ENCODE data around the gene PMEPA1.
A peak's percentile ranks its signal among the peaks of the same experiment; 100 is the strongest.

PMEPA1 gene

GRCh38 chr20:57676589-57677583 lies 32.9 kb downstream of the PMEPA1 start:
- no peak for DNase-seq (ENCODE audit: low read depth)

GRCh38 chr20:57675773-57676172 lies 34.0 kb downstream of the PMEPA1 start:
- no peak for DNase-seq (ENCODE audit: low read depth)

GRCh38 chr20:57672953-57673575 lies 36.8 kb downstream of the PMEPA1 start:
- no peak for DNase-seq (ENCODE audit: low read depth)

DNA sequence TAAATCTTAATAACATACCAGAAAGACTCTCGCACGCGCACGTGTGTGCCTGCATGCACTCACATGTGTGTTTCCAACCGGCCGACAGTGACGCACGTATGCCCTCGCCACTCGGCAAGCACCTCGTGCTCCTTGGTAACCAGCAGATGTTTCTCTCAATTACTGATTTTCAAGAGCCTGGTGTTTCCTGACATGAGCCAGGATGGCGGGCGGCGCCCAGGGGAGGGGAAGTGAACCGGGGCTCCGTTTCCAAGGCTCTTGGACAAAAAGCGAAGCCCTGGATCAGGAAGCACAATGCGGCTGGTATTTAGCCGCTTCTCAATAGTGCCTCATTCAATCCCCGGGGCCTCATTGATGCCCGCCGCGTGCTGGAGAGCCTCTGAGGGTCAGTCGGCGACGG lies 37.7 kb downstream of the PMEPA1 start:
- DNase-seq (ENCODE audit: low read depth), result peak; percentile 13

- DNase-seq (ENCODE audit: low read depth), result no peak
Observed at GRCh38 chr20:57671662-57672061, 38.2 kb downstream of the PMEPA1 start.

GRCh38 chr20:57671072-57671391 lies 38.8 kb downstream of the PMEPA1 start:
- no peak for DNase-seq (ENCODE audit: low read depth)

DNA sequence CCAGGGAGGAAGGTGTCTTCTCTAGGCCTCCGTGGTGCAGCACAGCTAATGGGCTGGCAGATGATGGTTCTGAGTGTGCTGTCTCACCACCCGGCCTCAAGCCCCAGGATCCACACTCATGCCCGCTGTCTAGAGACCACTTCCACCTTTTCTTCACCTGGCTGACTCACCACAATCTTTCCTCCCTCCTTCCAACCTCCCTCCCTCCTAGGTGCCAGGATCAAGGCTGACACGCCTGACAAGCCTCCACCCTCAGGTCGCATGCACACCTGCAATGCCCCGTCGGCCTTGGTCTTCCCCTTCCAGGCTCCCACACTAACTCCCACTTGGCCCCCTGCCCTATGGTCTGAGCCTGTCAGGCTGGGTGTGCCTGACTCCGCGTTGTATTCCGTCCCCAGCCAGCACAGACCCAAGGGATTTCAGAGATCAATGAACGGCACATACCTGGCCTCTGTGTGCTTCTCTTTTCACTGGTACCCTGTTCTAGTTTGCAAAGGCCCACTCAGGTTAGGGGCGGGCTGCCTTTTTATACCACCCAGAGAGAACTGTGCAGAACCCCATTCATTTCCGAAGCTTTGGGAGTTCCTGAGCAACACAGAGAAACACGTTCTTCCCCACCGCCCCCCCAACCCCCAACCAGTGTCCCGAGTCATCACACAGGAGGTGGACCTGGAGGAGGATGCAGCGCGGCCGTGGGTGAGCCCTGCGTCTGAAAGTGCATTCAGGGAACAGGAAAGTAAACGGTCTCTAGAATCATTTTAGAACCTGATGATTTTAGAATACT lies 39.3 kb downstream of the PMEPA1 start:
- DNase-seq (ENCODE audit: low read depth), result no peak

DNA sequence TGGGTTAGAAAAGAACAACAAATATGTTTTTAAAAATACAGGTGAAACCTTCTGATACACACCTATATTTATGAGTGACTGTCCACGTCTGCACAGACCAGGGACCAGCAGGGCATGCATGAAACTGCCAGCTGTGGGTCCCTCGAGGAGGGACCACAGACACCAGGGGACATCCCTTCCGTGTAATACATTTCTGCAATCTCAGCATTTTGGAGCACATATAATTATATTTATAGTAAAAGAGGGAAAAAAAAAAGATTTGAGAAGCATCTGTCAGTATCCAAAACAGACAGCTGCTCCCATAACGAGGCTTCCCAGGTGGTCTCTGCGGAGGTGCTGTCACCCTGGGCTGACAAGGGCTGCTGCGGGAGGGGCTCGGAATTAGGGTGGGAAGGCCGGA lies 40.2 kb downstream of the PMEPA1 start:
- no peak for DNase-seq (ENCODE audit: low read depth)

- no peak for DNase-seq (ENCODE audit: low read depth)
Observed at GRCh38 chr20:57667924-57668782, 41.7 kb downstream of the PMEPA1 start.

GRCh38 chr20:57667388-57667787 lies 42.4 kb downstream of the PMEPA1 start:
- no peak for DNase-seq (ENCODE audit: low read depth)

DNA sequence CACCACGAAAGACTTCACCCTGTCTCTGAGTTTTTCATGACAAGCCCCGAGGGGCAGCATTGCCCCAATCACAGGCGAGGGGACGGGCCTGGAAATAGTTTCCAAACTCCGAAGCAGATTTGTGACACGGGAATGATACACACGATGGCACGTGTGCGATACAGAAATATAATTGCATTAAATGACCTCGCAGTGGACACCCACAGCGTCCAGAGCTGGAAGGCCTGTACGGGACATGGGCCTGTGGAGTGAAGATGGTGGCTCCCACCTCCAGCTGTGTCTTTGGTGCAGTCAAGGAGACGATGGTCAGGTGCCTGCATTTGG lies 43.0 kb downstream of the PMEPA1 start:
- DNase-seq (ENCODE audit: low read depth), result no peak

DNA sequence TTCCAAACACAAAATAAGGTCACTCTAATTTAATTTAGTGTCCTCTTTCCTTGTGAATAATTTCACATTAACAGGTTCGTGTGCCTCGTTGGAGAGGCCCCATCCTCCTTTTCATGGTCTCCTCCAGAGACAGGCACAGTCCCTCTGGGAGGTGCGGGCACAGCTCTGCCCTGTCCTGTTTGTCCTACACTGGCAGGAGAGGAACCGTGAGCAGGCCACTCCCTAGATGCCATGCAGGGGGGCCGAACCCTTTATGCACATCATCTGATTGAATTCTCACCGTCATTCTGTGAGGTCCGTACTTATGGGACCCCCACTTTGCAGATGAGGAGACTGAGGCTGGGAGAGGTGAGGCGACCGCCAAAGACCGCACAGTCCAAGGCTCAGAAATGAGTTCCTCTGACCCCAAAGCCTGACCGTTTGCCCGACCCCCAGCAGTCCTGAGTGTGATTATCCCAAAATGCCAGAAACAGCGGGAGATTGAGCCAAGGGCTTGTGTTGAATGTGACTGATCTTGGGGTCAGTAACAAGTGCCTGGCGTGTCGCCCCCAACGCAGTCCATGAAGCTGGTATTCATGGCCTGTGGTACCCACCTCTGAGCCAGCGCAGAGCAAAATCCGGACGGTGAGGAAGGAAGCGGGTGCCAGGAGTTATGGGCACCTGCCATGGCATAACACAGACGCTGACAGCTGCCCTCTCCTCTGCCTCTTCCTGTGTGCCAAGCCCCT lies 43.5 kb downstream of the PMEPA1 start:
- no peak for DNase-seq (ENCODE audit: low read depth)

DNA sequence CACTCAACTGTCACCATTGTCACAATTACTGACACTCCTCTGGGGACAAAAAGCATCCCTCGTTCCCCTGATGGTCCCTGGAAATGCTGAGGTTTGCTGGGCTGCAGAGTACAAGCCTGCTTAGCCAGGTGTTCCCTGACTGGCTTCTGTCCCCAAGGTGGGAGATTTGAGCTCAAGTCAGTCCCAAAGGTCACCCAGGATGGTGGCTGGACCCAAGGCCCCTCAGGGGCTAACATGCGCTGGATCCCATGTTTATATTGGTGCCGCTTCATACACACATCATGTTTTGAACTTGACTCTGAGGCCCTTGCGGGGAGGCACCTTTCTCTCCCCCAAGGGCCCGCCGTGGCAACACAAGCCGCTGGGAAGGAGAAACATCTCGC lies 44.2 kb downstream of the PMEPA1 start:
- no peak for DNase-seq (ENCODE audit: low read depth)

GRCh38 chr20:57664924-57665588 lies 44.8 kb downstream of the PMEPA1 start:
- no peak for DNase-seq (ENCODE audit: low read depth)

DNA sequence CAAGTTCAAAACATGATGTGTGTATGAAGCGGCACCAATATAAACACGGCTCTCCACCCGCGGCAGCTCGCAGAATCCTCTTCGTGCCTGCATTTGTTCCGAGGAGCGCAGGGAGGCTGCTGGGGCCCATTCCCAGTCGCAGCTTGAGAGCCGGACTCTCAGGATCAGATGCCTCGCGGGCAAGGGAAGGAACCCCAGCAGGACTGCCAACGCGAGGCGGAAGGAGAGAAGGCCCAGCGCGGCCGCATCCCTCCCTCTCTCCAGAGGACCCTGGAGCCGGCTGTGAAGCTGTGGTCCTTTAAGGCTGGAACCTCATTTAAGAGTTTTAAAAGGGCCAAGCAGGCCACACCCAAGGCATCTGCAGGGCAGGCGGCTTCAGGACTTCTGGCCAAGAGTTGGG lies 45.3 kb downstream of the PMEPA1 start:
- DNase-seq (ENCODE audit: low read depth), result no peak

- no peak for DNase-seq (ENCODE audit: low read depth)
Observed at GRCh38 chr20:57663681-57664451, 45.9 kb downstream of the PMEPA1 start.

GRCh38 chr20:57663241-57663640 lies 46.6 kb downstream of the PMEPA1 start:
- DNase-seq (ENCODE audit: low read depth), result no peak

DNA sequence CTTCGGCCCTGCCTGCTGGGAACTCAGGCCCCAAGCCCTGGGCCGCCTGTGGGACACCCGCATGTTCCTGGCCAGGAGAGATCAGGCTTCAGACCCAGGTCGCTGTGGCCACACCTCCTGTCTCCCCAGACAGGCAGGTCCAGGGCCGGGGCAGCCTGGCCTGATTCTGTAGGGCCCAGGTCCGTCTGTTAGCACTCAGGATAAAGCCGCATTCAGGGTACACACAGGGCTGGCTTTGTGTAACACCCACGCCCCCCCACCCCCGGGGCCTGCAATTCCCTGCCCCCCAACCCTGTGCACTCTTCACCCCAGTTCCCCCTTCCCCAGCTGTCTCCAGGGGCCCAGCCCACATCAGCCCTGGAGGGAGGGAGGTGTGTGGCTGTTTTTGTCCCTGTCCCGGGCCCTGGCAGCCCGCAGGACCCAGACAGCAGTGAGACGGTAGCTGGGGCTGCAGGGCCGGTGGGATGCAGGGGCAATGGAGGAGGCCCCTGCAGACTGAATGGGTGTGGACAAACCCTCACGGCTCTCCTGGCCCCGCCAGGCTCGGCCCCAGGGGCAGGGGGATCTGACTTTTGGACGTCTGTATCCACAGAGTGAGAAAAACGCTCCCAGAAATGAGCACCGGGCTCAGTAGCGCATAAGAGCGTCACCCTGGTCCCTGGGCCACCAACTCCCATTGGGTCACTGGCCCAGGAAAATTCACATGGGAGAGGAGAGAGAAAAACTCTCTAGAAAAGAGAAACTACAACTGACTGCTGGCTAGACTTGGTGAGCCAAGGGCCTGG lies 47.2 kb downstream of the PMEPA1 start:
- no peak for DNase-seq (ENCODE audit: low read depth)
